D721Med (cell line): ENCODE results near the gene KCNT1.

ENCODE experiments used
- DNase-seq: peaks from one replicate; pipeline ENCODE4 v3.0.0; 2011; ENCODE audit warnings: low spot score; ENCODE audit not compliant: insufficient read length
- FAIRE-seq: peaks from 2 replicates; lab custom pipeline; 2011; peaks lifted over from hg19 to GRCh38; lab: Jason Lieb, UNC
- CTCF ChIP-seq: IDR thresholded peaks from 2 replicates; pipeline ENCODE4 v1.5.1; 2012; ENCODE audit warnings: mild to moderate bottlenecking, control low read depth; ENCODE audit not compliant: insufficient read depth; ENCODE audit errors: missing control alignments

Gene KCNT1

GRCh38 chr9:135785013-135785575 lies 83.1 kb downstream of the KCNT1 start:
- no peak for DNase-seq
- no peak for FAIRE-seq
- no peak for TF ChIP-seq CTCF

GRCh38 chr9:135786146-135786690 lies 84.2 kb downstream of the KCNT1 start:
- no peak for TF ChIP-seq CTCF
- DNase-seq (no peak), FAIRE-seq (no peak)

GRCh38 chr9:135787317-135787716 lies 85.3 kb downstream of the KCNT1 start:
- DNase-seq (no peak), FAIRE-seq (no peak)
- no peak for TF ChIP-seq CTCF

GRCh38 chr9:135787776-135788575 lies 86.0 kb downstream of the KCNT1 start:
- FAIRE-seq (no peak), DNase-seq (no peak)
- TF ChIP-seq CTCF, result no peak

- no peak for TF ChIP-seq CTCF
Measured at GRCh38 chr9:135788576-135789300, 86.8 kb downstream of the KCNT1 start.

GRCh38 chr9:135789838-135790291 lies 87.9 kb downstream of the KCNT1 start:
- DNase-seq (no peak), FAIRE-seq (no peak)
- no peak for TF ChIP-seq CTCF

More at GRCh38 chr9:135788576-135789300, 86.8 kb downstream of the KCNT1 start:
- FAIRE-seq (no peak), DNase-seq (no peak)
